ENCODE data around the gene PRELID2. TPM values are rescaled to one million over a fixed set of nuclear protein-coding genes. Genes with fewer than 3 reads are reported as not detected.
"Not testable (repeated sequence)": the region's sequence is repeated elsewhere in the genome, so short reads cannot be mapped to it uniquely, and the experiment has no call there.

Gene PRELID2
- 1.7 TPM for total RNA-seq

DNA sequence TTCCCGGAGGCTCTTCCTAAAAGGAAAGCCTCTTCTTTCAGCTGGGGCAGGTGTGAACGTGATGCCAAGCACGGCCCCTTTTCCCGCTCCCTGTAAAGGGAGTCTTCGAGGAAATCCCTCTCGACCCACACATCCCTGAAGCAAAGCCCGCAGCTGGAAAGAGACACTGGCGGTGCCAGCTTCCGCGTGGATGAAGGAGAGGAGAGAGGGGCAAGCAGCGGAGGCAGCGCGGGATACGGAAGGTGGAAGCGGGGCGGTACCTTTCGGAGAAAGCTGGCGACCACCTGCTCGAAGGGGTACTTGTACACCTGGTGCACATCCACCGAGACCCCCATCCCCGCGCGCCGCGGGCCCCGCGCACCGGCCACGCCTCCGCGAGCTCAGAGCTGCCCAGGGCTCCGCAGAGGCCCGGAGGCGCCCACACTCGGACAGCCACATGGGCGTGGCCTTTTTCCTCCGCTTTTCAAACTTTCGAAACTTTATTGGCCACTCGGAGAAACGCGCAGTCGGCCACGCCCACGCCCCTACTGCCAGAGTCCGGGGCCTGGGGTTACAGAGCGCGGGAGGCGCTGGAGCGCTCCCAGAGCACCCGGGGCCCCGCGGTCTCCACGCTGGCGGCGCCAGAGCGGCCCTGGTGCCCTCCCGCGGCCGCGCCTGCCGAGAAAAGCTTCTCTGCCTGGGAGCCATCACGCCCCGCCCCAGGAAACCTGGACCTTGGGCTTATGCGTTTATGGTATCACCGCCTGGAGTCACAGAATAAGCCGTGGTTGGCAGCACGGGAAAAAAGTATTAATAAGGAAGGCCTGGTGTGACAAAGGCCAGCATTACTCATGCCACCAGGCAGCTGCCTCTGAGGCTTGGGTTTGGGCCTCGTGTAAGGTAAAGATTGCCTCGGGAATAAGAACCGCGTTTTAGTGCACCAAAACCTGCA lies at the start of gene PRELID2:
TSS of gene PRELID2 (minus strand) at position 426 of the 931 bp plus-strand sequence. CDS start at position 335, 91 bp downstream.
- Histone ChIP-seq H3K9me3 (ENCODE audit: low read depth, low read length) (no peaks in the 10 kb centered on the region), H3K27me3 (ENCODE audit: insufficient read depth, low read length) (no peaks in the 10 kb centered on the region), H3K4me3 (ENCODE audit: low read length) (peak within 1 kb of the TSS; percentile 56), H3K4me1 (ENCODE audit: insufficient read depth, low read length) (peaks cover 13% of the 10 kb centered on the region)

DNA sequence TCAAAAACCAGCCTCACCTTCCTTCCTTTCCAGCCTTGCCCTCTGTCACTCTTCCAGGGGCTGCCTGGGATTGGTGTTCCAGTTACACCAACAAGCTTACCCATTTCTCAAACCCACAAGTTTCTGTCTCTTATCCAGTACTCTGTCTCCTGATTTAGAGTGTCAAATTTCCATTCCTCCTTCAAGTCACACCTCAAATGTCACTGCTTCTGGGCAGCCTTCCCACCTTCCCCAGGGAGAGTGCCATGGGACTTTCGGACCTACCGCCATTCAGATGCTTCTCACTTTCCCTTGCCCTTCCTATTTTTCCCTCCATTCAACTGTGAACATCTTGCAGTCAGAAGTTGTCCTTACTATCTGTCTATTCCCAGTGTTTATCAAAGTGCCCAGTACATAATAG lies 39.6 kb upstream of the PRELID2 start:
- Histone ChIP-seq H3K9me3 (ENCODE audit: low read depth, low read length) (no peaks in the 10 kb centered on the region), H3K4me3 (ENCODE audit: low read length) (no peak overlapping the region), H3K4me1 (ENCODE audit: insufficient read depth, low read length) (no peaks in the 10 kb centered on the region), H3K27me3 (ENCODE audit: insufficient read depth, low read length) (no peaks in the 10 kb centered on the region)

DNA sequence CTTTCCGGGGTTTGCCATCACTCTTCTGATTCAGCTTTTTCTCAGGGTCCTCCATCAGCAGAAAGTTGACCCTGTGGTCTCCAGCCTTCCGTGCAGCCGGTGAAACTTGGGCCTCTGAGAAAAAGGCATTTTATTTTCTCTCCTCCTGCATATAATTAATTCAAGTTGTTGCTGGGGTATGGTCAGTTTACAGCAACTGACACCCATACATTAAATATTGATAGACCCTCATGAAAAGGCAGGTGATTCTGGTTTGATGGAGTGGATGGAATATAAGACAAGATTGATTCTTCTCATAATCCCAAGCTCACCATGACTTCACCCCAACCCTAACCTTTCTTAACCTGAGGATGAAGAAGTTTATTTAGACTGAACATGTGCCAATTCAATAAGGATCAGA lies 37.8 kb upstream of the PRELID2 start, which contains the start of gene GRXCR2:
TSS of gene GRXCR2 (minus strand) at position 101 of the 400 bp plus-strand sequence. CDS start at position 55, 46 bp downstream.
- H3K9me3 ChIP-seq (ENCODE audit: low read depth, low read length), result no peaks in the 10 kb centered on the region
- no peaks in the 10 kb centered on the region for H3K4me1 ChIP-seq (ENCODE audit: insufficient read depth, low read length)
- no peaks in the 10 kb centered on the region for H3K27me3 ChIP-seq (ENCODE audit: insufficient read depth, low read length)
- H3K4me3 ChIP-seq (ENCODE audit: low read length), result no peak within 1 kb of the TSS

DNA sequence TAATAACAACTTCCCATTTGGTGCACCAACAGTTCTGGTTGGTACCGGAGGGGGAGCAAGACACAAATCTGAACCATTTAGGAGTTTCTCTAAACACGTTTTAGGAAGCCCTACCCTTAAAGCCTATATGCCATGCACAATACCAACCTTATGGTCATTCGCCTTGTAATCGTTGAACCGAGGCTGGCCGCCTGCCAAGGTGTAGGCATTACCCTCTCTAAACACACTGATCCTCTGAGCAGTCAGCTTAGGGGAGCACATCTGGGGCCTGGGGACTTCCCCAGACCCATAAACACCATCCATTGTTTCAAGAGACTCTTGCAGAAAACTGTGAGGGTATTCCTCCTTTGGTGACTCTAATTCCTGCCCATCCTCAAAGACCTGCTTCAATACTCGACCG lies 37.3 kb upstream of the PRELID2 start:
- Histone ChIP-seq H3K4me1 (ENCODE audit: insufficient read depth, low read length) (no peaks in the 10 kb centered on the region), H3K27me3 (ENCODE audit: insufficient read depth, low read length) (no peaks in the 10 kb centered on the region), H3K4me3 (ENCODE audit: low read length) (no peak overlapping the region), H3K9me3 (ENCODE audit: low read depth, low read length) (no peaks in the 10 kb centered on the region)

DNA sequence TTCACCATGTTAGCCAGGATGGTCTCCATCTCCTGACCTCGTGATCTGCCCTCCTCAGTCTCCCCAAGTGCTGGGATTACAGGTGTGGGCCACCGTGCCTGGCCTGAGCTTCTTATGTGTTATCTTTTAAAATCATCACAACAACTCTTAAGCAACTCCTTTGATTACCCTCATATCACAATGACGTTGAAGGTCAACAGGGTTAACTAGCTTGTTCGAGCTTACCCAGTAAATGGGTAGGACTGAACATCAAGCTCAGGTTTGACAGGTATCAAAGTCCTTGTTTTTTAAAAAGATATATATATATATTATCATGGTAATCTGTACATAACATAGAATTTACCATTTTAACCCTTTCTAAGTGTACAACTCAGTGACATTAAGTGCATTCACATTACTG lies 34.6 kb upstream of the PRELID2 start:
- Histone ChIP-seq H3K4me1 (ENCODE audit: insufficient read depth, low read length) (no peaks in the 10 kb centered on the region), H3K4me3 (ENCODE audit: low read length) (no peak overlapping the region), H3K27me3 (ENCODE audit: insufficient read depth, low read length) (no peaks in the 10 kb centered on the region), H3K9me3 (ENCODE audit: low read depth, low read length) (no peaks in the 10 kb centered on the region)

DNA sequence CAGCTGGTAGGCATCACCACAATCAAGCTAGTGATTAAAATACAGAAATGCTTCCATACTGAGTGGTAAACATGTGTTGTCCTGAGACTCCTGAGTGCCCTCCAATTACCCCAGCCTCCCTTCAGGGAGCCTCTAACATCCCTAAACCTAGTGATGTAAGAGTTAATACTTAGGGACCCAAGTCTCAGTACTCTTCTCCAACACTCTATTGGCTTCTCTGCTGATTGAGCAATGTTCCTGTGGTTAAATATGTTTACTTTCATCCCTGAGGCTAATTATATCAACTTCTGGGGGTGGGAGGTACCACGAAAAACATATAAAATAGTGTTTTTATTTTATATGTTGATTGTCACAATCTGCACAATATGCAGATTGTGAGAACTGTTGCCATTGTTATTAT lies 32.7 kb upstream of the PRELID2 start:
- Histone ChIP-seq H3K27me3 (ENCODE audit: insufficient read depth, low read length) (no peaks in the 10 kb centered on the region), H3K4me1 (ENCODE audit: insufficient read depth, low read length) (no peaks in the 10 kb centered on the region), H3K9me3 (ENCODE audit: low read depth, low read length) (no peaks in the 10 kb centered on the region), H3K4me3 (ENCODE audit: low read length) (no peak overlapping the region)

DNA sequence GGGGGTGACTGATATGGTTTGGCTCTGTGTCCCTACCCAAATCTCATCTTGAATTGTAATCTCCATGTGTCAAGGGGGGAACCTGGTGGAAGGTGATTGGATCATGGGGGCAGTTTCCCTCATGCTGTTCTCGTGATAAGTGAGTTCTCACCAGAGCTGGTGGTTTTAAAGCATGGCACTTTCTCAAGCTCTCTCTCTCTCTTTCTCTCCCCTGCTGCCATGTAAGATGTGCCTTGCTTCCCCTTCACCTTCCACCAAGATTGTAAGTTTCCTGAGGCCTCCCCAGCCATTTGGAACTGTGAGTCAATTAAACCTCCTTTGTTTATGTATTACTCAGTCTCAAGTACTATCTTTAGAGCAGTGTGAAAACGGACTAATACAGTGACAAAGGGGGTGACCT lies 29.3 kb upstream of the PRELID2 start:
- H3K27me3 ChIP-seq (ENCODE audit: insufficient read depth, low read length); H3K4me1 ChIP-seq (ENCODE audit: insufficient read depth, low read length); H3K4me3 ChIP-seq (ENCODE audit: low read length); H3K9me3 ChIP-seq (ENCODE audit: low read depth, low read length): not testable (repeated sequence)

DNA sequence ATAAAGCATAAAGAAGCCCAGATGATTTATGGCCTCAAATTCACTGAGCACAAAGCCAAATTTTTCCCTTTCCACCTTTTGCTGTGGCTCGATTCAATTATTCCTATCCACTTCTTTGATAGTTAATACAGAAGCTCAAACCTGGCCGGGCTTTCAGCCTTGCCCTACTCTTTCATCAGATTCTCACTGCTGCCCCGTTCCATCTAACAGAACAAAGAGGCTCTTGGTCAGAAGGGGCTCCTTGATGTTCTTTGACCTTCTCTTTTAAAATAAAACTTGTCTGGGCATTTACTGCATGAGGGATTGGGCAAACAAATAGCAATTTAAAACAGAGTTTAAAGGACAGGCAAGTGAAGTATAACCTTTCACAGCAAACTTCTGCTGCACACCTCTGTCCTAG lies 27.9 kb upstream of the PRELID2 start:
- no peaks in the 10 kb centered on the region for H3K4me1 ChIP-seq (ENCODE audit: insufficient read depth, low read length)
- H3K4me3 ChIP-seq (ENCODE audit: low read length), result no peak overlapping the region
- H3K9me3 ChIP-seq (ENCODE audit: low read depth, low read length), result no peaks in the 10 kb centered on the region
- H3K27me3 ChIP-seq (ENCODE audit: insufficient read depth, low read length), result no peaks in the 10 kb centered on the region

DNA sequence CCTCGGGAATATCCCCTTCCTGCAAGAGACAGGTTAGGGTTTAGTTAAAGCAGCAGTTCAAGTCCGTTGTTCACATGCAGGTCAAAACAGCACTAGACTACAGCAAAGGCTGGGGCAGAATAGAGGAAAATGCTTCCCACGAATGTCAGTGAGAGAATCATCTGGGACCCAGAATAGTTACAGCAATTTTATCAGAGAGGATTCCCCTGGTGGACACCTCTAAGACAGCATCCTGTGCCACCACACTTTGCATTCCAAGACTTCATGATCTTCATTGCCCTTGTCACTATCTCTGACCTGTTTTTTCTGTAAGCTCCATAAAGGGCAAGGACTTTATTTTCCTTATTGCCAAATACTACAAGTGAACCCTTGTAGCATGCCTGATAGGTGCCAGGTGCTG lies 24.8 kb upstream of the PRELID2 start:
- H3K4me1 ChIP-seq (ENCODE audit: insufficient read depth, low read length), result peaks cover 6% of the 10 kb centered on the region
- H3K4me3 ChIP-seq (ENCODE audit: low read length), result no peak overlapping the region
- no peaks in the 10 kb centered on the region for H3K9me3 ChIP-seq (ENCODE audit: low read depth, low read length)
- no peaks in the 10 kb centered on the region for H3K27me3 ChIP-seq (ENCODE audit: insufficient read depth, low read length)

DNA sequence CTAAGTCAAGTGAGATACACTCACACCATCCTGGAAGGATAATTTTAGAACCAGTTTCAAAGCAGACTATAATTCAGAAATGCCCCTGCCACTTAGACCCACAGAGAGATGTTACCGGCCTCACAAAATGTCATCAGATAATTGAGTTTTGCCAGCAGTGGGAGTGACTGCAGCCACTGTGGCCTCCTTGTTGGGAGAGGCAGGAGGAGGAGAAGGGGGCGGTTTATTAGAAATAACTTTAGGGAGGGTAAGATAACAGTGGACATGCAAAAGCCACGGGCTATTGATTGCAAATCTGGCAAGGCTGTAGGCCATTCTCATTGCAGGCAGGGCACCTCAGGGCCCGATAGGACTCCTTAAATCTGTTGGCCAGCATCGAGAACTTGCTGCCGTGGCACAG lies 24.3 kb upstream of the PRELID2 start:
- H3K4me3 ChIP-seq (ENCODE audit: low read length), result no peak overlapping the region
- no peaks in the 10 kb centered on the region for H3K9me3 ChIP-seq (ENCODE audit: low read depth, low read length)
- H3K27me3 ChIP-seq (ENCODE audit: insufficient read depth, low read length), result no peaks in the 10 kb centered on the region
- H3K4me1 ChIP-seq (ENCODE audit: insufficient read depth, low read length), result peaks cover 6% of the 10 kb centered on the region

DNA sequence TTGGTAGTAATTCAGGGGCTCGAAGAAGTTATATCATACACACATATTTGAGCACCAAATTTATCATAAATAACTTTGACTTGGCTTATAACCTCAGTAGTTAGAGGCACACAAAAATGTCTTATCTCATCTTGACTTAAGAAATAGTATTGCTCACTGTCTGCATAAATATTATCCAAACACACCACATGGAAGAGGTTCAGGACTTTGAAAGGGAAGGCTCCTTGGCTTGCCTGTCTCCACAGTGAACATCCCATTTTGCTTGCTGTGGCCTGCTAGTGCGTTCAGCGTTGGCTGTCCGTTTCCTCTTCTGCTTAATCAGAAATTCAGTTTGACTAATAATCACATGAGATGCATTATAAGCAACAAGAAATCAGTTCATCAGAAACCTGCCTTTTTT lies 23.8 kb upstream of the PRELID2 start:
- no peak overlapping the region for H3K4me3 ChIP-seq (ENCODE audit: low read length)
- no peaks in the 10 kb centered on the region for H3K9me3 ChIP-seq (ENCODE audit: low read depth, low read length)
- peaks cover 6% of the 10 kb centered on the region for H3K4me1 ChIP-seq (ENCODE audit: insufficient read depth, low read length)

DNA sequence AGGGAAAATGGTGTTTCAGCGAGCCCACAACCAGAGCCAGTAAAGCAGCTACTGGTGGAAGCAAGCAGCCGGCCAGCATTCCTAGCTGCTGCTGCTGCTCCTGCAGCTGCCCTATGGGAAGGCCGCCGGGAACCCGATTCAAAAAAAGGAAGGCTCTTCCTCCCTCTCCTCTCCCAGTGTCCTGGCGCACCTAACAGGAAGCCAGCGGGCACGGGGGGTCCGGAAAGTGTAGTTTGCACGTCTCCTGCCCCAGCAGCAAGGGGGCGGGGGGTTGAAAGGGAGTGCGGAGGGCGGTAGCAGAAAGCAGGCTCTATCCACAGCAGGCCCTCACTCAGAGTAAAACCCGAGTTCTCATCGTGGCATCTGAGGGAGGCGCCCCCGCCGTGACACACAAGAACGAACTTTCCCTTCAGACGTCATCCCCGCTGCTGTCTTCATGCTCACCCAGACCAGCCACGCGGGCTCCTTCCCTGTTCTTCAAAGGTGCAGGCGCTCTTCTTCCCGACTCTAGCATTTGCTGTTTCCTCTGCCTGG lies 21.2 kb upstream of the PRELID2 start:
- no peak overlapping the region for H3K4me3 ChIP-seq (ENCODE audit: low read length)
- peaks cover 6% of the 10 kb centered on the region for H3K4me1 ChIP-seq (ENCODE audit: insufficient read depth, low read length)
- no peaks in the 10 kb centered on the region for H3K9me3 ChIP-seq (ENCODE audit: low read depth, low read length)
- H3K27me3 ChIP-seq (ENCODE audit: insufficient read depth, low read length), result no peaks in the 10 kb centered on the region

More for the DNA sequence above, 23.8 kb upstream of the PRELID2 start:
- H3K27me3 ChIP-seq (ENCODE audit: insufficient read depth, low read length), result no peaks in the 10 kb centered on the region

DNA sequence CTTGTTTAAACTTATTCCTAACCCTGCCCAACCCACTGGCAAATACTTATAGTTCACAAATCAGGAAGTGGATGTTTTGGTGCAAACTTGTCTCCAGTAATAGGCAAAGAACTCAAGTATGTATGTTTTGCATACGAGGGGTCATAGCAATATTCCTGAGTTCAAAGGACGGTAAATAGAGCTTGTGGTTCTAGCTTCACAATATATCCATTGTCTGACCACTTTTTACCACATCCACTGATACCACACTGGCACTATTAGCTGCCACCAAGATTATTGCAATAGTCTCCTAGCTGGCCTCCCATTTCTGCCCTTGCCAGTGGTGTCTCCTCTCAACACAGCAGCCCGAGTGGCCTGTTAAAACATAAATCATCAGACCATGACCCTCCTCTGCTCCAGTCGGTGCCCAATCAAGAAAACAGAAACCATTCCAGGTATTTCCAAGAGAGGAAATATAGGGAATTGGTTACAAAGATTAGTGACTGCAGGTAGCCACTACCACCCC lies 20.7 kb upstream of the PRELID2 start:
- Histone ChIP-seq H3K4me1 (ENCODE audit: insufficient read depth, low read length) (peaks cover 6% of the 10 kb centered on the region), H3K9me3 (ENCODE audit: low read depth, low read length) (no peaks in the 10 kb centered on the region), H3K27me3 (ENCODE audit: insufficient read depth, low read length) (no peaks in the 10 kb centered on the region), H3K4me3 (ENCODE audit: low read length) (no peak overlapping the region)

DNA sequence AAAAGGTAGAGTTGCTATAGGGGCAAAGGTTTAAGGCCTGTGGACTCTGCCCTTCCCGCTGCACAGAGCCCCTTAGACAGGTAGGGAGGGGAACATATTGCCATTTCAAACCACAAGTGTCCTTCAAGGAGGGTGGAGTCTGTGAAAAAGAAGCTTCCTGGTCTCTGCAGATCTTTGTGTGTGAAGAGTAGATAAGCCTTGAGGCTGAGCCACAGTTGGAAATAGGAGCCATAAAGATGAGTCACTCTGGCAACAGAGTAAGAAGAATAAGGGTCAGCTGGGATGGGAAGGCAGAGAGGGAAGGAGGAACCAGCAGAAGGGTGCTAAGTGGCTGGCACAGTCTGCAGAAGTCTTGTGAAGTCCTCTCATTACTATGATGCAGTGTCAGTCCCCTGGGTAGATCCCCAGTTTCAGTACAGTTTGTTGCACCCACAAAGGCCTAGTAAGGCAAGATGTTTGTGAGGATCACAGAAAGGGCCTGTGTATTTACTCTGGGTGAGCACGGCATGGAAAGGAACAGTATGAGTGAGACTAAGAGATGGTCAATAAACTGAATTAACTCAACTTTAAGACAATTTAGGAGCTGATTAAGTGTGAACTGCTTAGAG lies 19.6 kb upstream of the PRELID2 start:
- Histone ChIP-seq H3K9me3 (ENCODE audit: low read depth, low read length) (no peaks in the 10 kb centered on the region), H3K27me3 (ENCODE audit: insufficient read depth, low read length) (no peaks in the 10 kb centered on the region), H3K4me1 (ENCODE audit: insufficient read depth, low read length) (peaks cover 6% of the 10 kb centered on the region), H3K4me3 (ENCODE audit: low read length) (no peak overlapping the region)

DNA sequence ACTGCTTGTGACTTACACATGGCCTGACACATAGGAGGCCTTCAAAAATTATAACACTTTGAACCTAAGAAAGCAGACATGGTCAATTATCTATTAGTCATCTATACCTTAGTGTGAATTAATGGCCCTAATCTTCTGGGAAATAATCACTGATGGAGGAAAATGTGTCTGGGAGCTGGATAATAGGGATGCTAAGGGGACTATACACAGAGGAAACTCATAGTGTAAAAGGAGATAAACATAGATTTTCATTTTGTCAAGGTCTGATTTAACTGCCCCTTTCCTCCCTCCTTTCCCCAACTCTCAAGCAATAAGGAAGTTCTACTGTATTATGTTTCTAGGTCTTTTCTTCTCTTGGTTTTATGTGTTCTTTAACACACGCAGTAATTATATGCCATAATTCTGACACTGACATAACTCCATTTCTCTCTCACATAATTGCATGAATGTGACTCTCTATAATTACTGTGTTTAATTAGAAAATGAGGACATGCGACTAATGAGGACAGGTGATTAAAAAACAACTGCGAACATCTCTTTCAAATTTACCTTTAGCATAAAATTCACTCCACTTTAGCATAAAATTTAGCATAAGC lies 18.7 kb upstream of the PRELID2 start:
- no peaks in the 10 kb centered on the region for H3K9me3 ChIP-seq (ENCODE audit: low read depth, low read length)
- H3K4me1 ChIP-seq (ENCODE audit: insufficient read depth, low read length), result peaks cover 6% of the 10 kb centered on the region
- no peak overlapping the region for H3K4me3 ChIP-seq (ENCODE audit: low read length)
- H3K27me3 ChIP-seq (ENCODE audit: insufficient read depth, low read length), result no peaks in the 10 kb centered on the region

Data from mononuclear cell (primary cell).